Measurements from ENCODE around the gene NCK2.

DNA sequence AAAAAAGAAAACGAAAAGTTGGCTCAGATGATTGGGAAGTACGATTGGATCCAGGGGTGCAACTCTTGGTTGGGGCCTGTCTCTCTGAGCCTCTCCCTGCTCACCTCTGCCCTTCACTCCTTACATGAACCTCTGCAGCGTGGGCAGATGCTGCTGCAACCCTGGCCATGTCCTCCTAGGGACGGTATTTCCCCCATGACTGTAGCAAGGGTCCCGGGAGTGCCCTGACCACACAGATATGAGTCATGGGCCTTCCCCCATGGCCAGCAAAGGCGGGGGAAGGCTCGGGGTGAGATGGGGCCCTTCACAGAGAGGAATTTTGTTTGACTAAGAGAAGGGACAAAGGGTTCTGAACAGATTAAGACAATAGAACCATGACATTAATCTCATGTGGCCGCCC lies 129.0 kb downstream of the NCK2 start:
- TF ChIP-seq CTCF (IDR thresholded peaks at IDR 0.05) (no peak), POLR2A (IDR thresholded peaks at IDR 0.05) (no peak)

Measured in esophagus squamous epithelium (tissue), 4 donors.